Metanephros (tissue), 1 donor: ENCODE measurements around the gene TEX29. TPM values are rescaled to one million over a fixed set of nuclear protein-coding genes. Genes with fewer than 3 reads are reported as not detected.

Source experiments
- total RNA-seq: library from RNA; depleted of rRNA; stranded (reverse); fragments of >200 nt; gene quantifications from one replicate; pipeline ENCODE4 v1.2.3, GENCODE V29; 2014

Gene TEX29
- 0.58 TPM for total RNA-seq

GRCh38 chr13:111319998-111320911 lies at the start of gene TEX29:
TSS of gene TEX29 (plus strand) at chr13:111320642. CDS start at chr13:111320891, 249 bp downstream.

Other genes starting within 250 kb of the TEX29 start
- 141 TPM for gene ARHGEF7, start 205.3 kb upstream of the TEX29 start, total RNA-seq